ENCODE data around the gene CCL22. TPM values are rescaled to one million over a fixed set of nuclear protein-coding genes. Genes with fewer than 3 reads are reported as not detected.

CCL22 gene
- total RNA-seq, 1 experiment from 2014 or later, result 0.66 TPM

- Histone ChIP-seq H3K4me2 (ENCODE audit: low read length) (no peak overlapping the region), H3K9me3 (ENCODE audit: control insufficient read depth in 1 of 2, insufficient read depth in 1 of 2, low read depth in 1 of 2, low read length in 2 of 2) (no peaks in the 10 kb centered on the region), H3K9me2 (ENCODE audit: insufficient read depth) (no peaks in the 10 kb centered on the region), H3K27ac (ENCODE audit: low read depth, low read length) (no peak overlapping the region), H3K4me3 (replicated peaks in 1 of 2; ENCODE audit: low read depth in 1 of 2, low read length in 2 of 2) (no peak overlapping the region), H2AFZ (ENCODE audit: low read depth, low read length, poor library complexity, severe bottlenecking) (no peak overlapping the region), H3K27me3 (ENCODE audit: insufficient read depth, low read length) (0 out of 2 replicates have a peak, but pooled peaks cover 3% of the 10 kb centered on the region), H3K36me3 (ENCODE audit: control insufficient read depth in 1 of 2, insufficient read depth in 2 of 2, low read length in 2 of 2) (no peaks in the 10 kb centered on the region), H3K4me1 (ENCODE audit: control insufficient read depth in 1 of 2, insufficient read depth in 2 of 2, low read length in 2 of 2) (no peaks in the 10 kb centered on the region), H3K79me2 (ENCODE audit: insufficient read depth, low read length) (no peaks in the 10 kb centered on the region), H4K20me1 (ENCODE audit: insufficient read depth) (no peaks in the 10 kb centered on the region), H3K9ac (ENCODE audit: low read length) (no peak overlapping the region)
- RAD21 ChIA-PET (ENCODE audit: low non-redundant PET in 1 of 2, low total read pairs in 2 of 2, uncharacterized antibody in 2 of 2, unreplicated experiment in 2 of 2), result no interaction called here
- no TSS peak for BruUV-seq (replicated peaks)
- intact Hi-C loops (cut with micrococcal nuclease), result no loop called here
- POLR2A ChIA-PET, result no interaction called here
- no peak for TF ChIP-seq ELF1 (IDR thresholded peaks at IDR 0.05; ENCODE audit: borderline replicate concordance, low read depth)
- TF ChIP-seq EGR1 (IDR thresholded peaks at IDR 0.05; ENCODE audit: low read depth), result no peak
- no peak for TF ChIP-seq ZNF274 (IDR thresholded peaks at IDR 0.05; ENCODE audit: low read depth, low read length)
- TF ChIP-seq MAX (IDR thresholded peaks at IDR 0.05), result no peak
- no peak for TF ChIP-seq SIN3A (IDR thresholded peaks at IDR 0.05; ENCODE audit: low read depth)
- no peak for TF ChIP-seq POLR2A (IDR thresholded peaks at IDR 0.05; ENCODE audit: borderline replicate concordance, extremely low read depth, insufficient read depth, insufficient read length)
- TF ChIP-seq EZH2phosphoT487 (IDR thresholded peaks at IDR 0.05; ENCODE audit: borderline replicate concordance), result no peak
- no peak for TF ChIP-seq POLR2AphosphoS5 (IDR thresholded peaks at IDR 0.05; ENCODE audit: low read depth, low read length)
- TF ChIP-seq SRF (IDR thresholded peaks at IDR 0.05; ENCODE audit: low read depth), result no peak
- no peak for TF ChIP-seq RAD21 (IDR thresholded peaks at IDR 0.05; ENCODE audit: low read depth)
- TF ChIP-seq ZFX (IDR thresholded peaks at IDR 0.05), result no peak
- TF ChIP-seq CEBPB (IDR thresholded peaks at IDR 0.05; ENCODE audit: low read depth), result no peak
- no peak for TF ChIP-seq REST (IDR thresholded peaks at IDR 0.05; ENCODE audit: low read depth)
- CTCF ChIA-PET, result no interaction called here
- ATAC-seq (no peak), DNase-seq (ENCODE audit: low read depth, low spot score) (no peak)
Measured at GRCh38 chr16:57392694-57393093, 34.1 kb downstream of the CCL22 start.
